Neural cell (in vitro differentiated cells): ENCODE measurements around the gene MYO3B.

Experiments used
- CTCF ChIP-seq: fragments of 450-650 bp; IDR thresholded peaks from 2 replicates; pipeline ENCODE4 v1.5.1; 2014; ENCODE audit warnings: antibody characterized with exemption, mild to moderate bottlenecking, moderate library complexity; ENCODE audit not compliant: poor library complexity, severe bottlenecking
- EP300 ChIP-seq: fragments of 450-650 bp; conservative IDR thresholded peaks from 2 replicates; pipeline ENCODE4 v1.6.1; 2014; ENCODE audit warnings: antibody characterized with exemption, mild to moderate bottlenecking, moderate library complexity; ENCODE audit not compliant: poor library complexity, severe bottlenecking
- EZH2 ChIP-seq: fragments of 200-600, 300-800 bp; shearing (Covaris generic), sonication (generic); IDR thresholded peaks from 2 replicates; pipeline ENCODE4 v1.6.1; 2014; ENCODE audit warnings: antibody characterized with exemption, low read length, borderline replicate concordance, mild to moderate bottlenecking; ENCODE audit not compliant: insufficient read depth, poor library complexity, severe bottlenecking
- POLR2AphosphoS5 ChIP-seq: IDR thresholded peaks from 2 replicates; pipeline ENCODE4 v1.6.1; 2012
- RAD21 ChIP-seq: fragments of 450-650 bp; conservative IDR thresholded peaks from 2 replicates; pipeline ENCODE4 v1.6.1; 2014; ENCODE audit warnings: antibody characterized with exemption, mild to moderate bottlenecking, moderate library complexity
- REST ChIP-seq: IDR thresholded peaks from 2 replicates; pipeline ENCODE4 v1.6.1; 2012; ENCODE audit warnings: borderline replicate concordance

GRCh38 chr2:170206805-170207407, 29.0 kb downstream of the MYO3B start:
- TF ChIP-seq EP300 (no peak), RAD21 (no peak), EZH2 (no peak), CTCF (no peak), REST (no peak), POLR2AphosphoS5 (no peak)
